ENCODE data around the gene DACT2. TPM values are rescaled to one million over a fixed set of nuclear protein-coding genes. Genes with fewer than 3 reads are reported as not detected.
"Not testable (repeated sequence)": the region's sequence is repeated elsewhere in the genome, so short reads cannot be mapped to it uniquely, and the experiment has no call there.

The DACT2 gene
- total RNA-seq, 1 donor from 2014 or later, result 0.36 TPM

DNA sequence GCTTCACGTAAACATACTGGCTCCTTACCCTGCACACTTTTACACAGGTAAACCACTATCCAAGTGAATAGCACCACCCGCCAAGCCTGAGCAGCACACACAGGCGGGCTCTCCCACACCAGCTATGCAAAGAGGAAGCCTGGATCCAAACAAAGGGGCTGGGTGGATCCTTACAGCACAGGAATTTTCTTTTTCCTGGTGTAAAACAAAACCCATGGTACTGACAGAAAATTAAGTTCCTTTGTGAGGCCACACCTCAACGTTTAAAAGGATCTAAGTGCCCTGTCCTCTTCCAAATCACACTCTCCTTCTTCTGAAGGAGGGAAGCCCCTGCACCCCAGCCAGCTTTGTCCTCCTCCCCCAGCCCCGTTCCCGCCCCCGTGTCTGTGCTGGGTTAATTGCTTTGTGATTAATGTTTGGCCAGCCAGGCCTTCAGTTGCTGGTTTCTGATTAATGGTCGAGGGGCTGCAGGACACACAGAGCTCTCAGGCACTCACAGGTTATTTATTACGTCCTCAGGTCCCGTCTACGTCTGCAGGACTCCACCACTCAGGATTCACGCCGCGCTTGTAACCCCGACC, 6.1 kb downstream of the DACT2 start:
- H3K9me3 ChIP-seq (ENCODE audit: low read depth), result no peaks in the 10 kb centered on the region
- H4K20me1 ChIP-seq (ENCODE audit: low read depth), result no peaks in the 10 kb centered on the region
- Mint-ChIP-seq H3K4me3 (no peak overlapping the region), H3K27me3 (ENCODE audit: insufficient read depth, low read depth) (peaks cover 25% of the 10 kb centered on the region), H3K4me1 (peaks cover 40% of the 10 kb centered on the region), H3K9me3 (no peaks in the 10 kb centered on the region), H3K36me3 (no peaks in the 10 kb centered on the region), H3K27ac (no peak overlapping the region)
- H3K36me3 ChIP-seq, result no peaks in the 10 kb centered on the region
- peak; percentile 73 for DNase-seq (ENCODE audit: low spot score)
- H3K9ac ChIP-seq, result no peak overlapping the region
- peaks cover 35% of the 10 kb centered on the region for H3F3A ChIP-seq (ENCODE audit: low read depth)
- TF ChIP-seq EZH2phosphoT487 (IDR thresholded peaks at IDR 0.05), result no peak
- TF ChIP-seq, protein P1, sequence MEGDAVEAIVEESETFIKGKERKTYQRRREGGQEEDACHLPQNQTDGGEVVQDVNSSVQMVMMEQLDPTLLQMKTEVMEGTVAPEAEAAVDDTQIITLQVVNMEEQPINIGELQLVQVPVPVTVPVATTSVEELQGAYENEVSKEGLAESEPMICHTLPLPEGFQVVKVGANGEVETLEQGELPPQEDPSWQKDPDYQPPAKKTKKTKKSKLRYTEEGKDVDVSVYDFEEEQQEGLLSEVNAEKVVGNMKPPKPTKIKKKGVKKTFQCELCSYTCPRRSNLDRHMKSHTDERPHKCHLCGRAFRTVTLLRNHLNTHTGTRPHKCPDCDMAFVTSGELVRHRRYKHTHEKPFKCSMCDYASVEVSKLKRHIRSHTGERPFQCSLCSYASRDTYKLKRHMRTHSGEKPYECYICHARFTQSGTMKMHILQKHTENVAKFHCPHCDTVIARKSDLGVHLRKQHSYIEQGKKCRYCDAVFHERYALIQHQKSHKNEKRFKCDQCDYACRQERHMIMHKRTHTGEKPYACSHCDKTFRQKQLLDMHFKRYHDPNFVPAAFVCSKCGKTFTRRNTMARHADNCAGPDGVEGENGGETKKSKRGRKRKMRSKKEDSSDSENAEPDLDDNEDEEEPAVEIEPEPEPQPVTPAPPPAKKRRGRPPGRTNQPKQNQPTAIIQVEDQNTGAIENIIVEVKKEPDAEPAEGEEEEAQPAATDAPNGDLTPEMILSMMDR (IDR thresholded peaks at IDR 0.05), result no peak
- peaks cover 7% of the 10 kb centered on the region for H3K27me3 ChIP-seq
- H3K4me3 ChIP-seq, result no peak overlapping the region
- peak overlapping the region; percentile 2 for H2AFZ ChIP-seq (replicated peaks)
- H3K4me2 ChIP-seq, result peak overlapping the region; percentile 59
- peaks cover 35% of the 10 kb centered on the region for H3K4me1 ChIP-seq
- H3K79me2 ChIP-seq (ENCODE audit: low read depth), result no peaks in the 10 kb centered on the region
- H3K27ac ChIP-seq, result peak overlapping the region; percentile 68

DNA sequence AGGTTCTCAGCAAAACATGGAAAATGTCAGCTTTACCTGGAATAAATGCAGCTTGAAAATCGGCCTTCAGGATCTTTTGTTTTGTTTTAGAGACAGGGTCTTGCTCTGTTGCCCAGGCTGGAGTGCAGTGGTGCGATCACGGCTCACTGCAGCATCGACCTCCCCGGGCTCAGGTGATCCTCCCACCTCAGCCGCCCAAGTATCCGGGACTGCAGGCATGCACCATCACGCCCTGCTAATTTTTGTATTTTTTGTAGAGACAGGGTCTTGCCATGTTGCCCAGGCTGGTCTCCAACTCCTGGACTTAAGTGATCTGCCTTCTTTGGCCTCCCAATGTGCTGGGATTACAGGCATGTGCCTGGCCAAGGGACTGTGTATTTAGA, 7.5 kb downstream of the DACT2 start:
- H3K4me3 ChIP-seq; H3K9ac ChIP-seq; DNase-seq (ENCODE audit: low spot score); H3K27ac Mint-ChIP-seq; H3K79me2 ChIP-seq (ENCODE audit: low read depth); H3K9me3 Mint-ChIP-seq; H3K27ac ChIP-seq; H3K36me3 ChIP-seq; H3K9me3 ChIP-seq (ENCODE audit: low read depth); H2AFZ ChIP-seq (replicated peaks); H3K36me3 Mint-ChIP-seq; H3K4me3 Mint-ChIP-seq; H4K20me1 ChIP-seq (ENCODE audit: low read depth); H3K27me3 ChIP-seq; H3K4me2 ChIP-seq: not testable (repeated sequence)
- peaks cover 31% of the 10 kb centered on the region for H3F3A ChIP-seq (ENCODE audit: low read depth)
- peaks cover 29% of the 10 kb centered on the region for H3K4me1 ChIP-seq
- Mint-ChIP-seq H3K4me1 (peaks cover 36% of the 10 kb centered on the region), H3K27me3 (ENCODE audit: insufficient read depth, low read depth) (peaks cover 18% of the 10 kb centered on the region)

- Mint-ChIP-seq H3K4me1 (peaks cover 39% of the 10 kb centered on the region), H3K36me3 (no peaks in the 10 kb centered on the region), H3K27ac (no peak overlapping the region), H3K9me3 (no peaks in the 10 kb centered on the region), H3K27me3 (ENCODE audit: insufficient read depth, low read depth) (peaks cover 18% of the 10 kb centered on the region), H3K4me3 (no peak overlapping the region)
- Histone ChIP-seq H3K27ac (no peak overlapping the region), H3K9me3 (ENCODE audit: low read depth) (no peaks in the 10 kb centered on the region), H4K20me1 (ENCODE audit: low read depth) (no peaks in the 10 kb centered on the region), H3K4me1 (peaks cover 29% of the 10 kb centered on the region), H3K4me2 (no peak overlapping the region), H3K4me3 (no peak overlapping the region), H3K36me3 (no peaks in the 10 kb centered on the region), H3K27me3 (no peaks in the 10 kb centered on the region), H2AFZ (replicated peaks) (no peak overlapping the region), H3K9ac (no peak overlapping the region), H3K79me2 (ENCODE audit: low read depth) (no peaks in the 10 kb centered on the region), H3F3A (ENCODE audit: low read depth) (peaks cover 31% of the 10 kb centered on the region)
- TF ChIP-seq EZH2phosphoT487 (IDR thresholded peaks at IDR 0.05), result no peak
- TF ChIP-seq, protein P1 (IDR thresholded peaks at IDR 0.05), result no peak
- no peak for TF ChIP-seq EZH2 (IDR thresholded peaks at IDR 0.05)
- DNase-seq (ENCODE audit: low spot score), result no peak
These were observed 8.0 kb downstream of the DACT2 start for GRCh38 chr6:168311410-168312124.

DNA sequence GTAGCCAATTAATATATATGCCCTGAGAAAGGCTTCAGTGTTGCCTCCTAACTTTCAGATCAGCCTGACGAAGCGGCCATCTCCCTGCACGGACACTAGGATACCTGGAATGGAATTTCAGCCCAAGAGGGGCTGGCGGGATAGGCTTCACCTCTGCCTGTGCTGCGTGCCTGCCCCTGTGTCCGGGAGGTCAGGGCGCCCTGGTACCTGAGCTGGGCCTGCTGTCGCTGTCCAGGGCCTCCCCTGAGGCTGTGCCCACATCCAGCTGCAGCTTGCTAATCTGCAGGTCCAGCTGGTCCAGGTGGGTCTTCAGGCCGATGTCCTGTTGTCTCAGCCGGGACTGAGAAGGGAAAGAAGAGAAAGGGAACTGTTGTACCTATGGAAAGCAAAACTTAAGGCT, 8.6 kb downstream of the DACT2 start:
- Histone ChIP-seq H3K79me2 (ENCODE audit: low read depth) (no peaks in the 10 kb centered on the region), H3K4me2 (no peak overlapping the region), H3K4me1 (peaks cover 29% of the 10 kb centered on the region), H3F3A (ENCODE audit: low read depth) (peaks cover 31% of the 10 kb centered on the region), H2AFZ (replicated peaks) (no peak overlapping the region), H3K36me3 (no peaks in the 10 kb centered on the region), H3K9me3 (ENCODE audit: low read depth) (no peaks in the 10 kb centered on the region), H3K27me3 (no peaks in the 10 kb centered on the region), H4K20me1 (ENCODE audit: low read depth) (no peaks in the 10 kb centered on the region), H3K9ac (no peak overlapping the region), H3K27ac (no peak overlapping the region), H3K4me3 (no peak overlapping the region)
- Mint-ChIP-seq H3K4me1 (peaks cover 43% of the 10 kb centered on the region), H3K27me3 (ENCODE audit: insufficient read depth, low read depth) (peaks cover 20% of the 10 kb centered on the region), H3K9me3 (no peaks in the 10 kb centered on the region), H3K4me3 (no peak overlapping the region), H3K36me3 (no peaks in the 10 kb centered on the region), H3K27ac (no peak overlapping the region)
- TF ChIP-seq EZH2 (IDR thresholded peaks at IDR 0.05), result no peak
- TF ChIP-seq, protein P1 (IDR thresholded peaks at IDR 0.05), result no peak
- no peak for TF ChIP-seq EZH2phosphoT487 (IDR thresholded peaks at IDR 0.05)
- no peak for DNase-seq (ENCODE audit: low spot score)

Measured in neural progenitor cell (in vitro differentiated cells).